ENCODE data around the gene PPFIA3. TPM values are rescaled to one million over a fixed set of nuclear protein-coding genes. Genes with fewer than 3 reads are reported as not detected.

PPFIA3 gene
- total RNA-seq, 1 experiment from 2014 or later, result 19.1 TPM

DNA sequence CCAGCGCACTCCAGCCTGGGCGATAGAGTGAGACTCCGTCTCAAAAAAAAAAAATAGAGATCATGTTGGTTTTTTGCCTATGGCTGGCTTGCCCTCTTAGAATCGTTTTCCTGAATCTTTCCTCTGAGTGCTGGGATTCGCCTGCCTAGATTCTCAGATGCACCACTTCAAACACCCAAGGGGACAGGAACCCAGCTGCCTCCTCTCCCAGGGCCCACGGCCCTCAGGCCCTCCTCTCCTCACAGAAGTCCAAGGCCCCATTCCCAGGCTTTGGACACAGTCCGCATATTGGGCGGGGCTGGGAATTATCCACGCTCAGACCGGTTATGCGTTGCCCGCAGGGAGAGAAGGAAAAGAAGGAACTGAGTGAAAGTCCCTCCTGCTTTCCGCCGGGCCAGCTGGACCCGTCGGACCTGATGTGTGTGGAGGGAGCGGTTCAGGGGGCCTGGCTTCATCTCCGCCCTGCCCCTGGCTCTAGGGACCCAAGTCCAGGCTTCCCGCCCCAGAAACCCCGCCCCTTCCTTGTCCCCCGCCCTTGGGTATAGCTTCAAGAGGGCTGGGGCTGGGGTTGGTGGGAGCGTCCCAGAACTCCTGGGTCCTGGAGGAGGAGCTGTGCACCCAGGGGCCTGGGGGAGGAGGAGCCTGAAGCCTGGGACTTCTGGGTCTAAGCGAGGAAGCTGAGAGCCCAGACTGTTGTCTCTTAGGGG lies 5.8 kb downstream of the PPFIA3 start:
- Histone ChIP-seq H3K23me2 (ENCODE audit: insufficient read length, low read depth, low read length, poor library complexity, severe bottlenecking) (peaks cover 8% of the 10 kb centered on the region), H3K4me2 (ENCODE audit: insufficient read depth, insufficient read length, low read length) (peak overlapping the region; percentile 42), H3K9ac (ENCODE audit: extremely low read depth, insufficient read length, low read length) (no peak overlapping the region), H3K27ac (ENCODE audit: insufficient read length, low read depth, low read length) (no peak overlapping the region), H3K27me3 (ENCODE audit: insufficient read depth, low read length) (peaks cover 9% of the 10 kb centered on the region; the same call in 1 of the 2 replicates), H2BK12ac (ENCODE audit: insufficient read length, low read depth, low read length) (no peak overlapping the region), H3K4me1 (ENCODE audit: insufficient read depth, low read length) (peaks cover 4% of the 10 kb centered on the region; the same call in 1 of the 2 replicates), H2BK5ac (ENCODE audit: insufficient read length, low read length) (no peak overlapping the region), H4K20me1 (ENCODE audit: control insufficient read depth, insufficient read depth, insufficient read length) (no peaks in the 10 kb centered on the region), H2BK15ac (ENCODE audit: low read depth, low read length) (no peak overlapping the region), H3K79me1 (ENCODE audit: insufficient read depth, low read depth, low read length, poor library complexity, severe bottlenecking) (no peaks in the 10 kb centered on the region), H2AK5ac (ENCODE audit: insufficient read length, low read length) (no peak overlapping the region), H3K56ac (ENCODE audit: insufficient read length, low read depth, low read length) (no peak overlapping the region), H3K9me3 (ENCODE audit: control insufficient read depth, low read depth, low read length) (no peaks in the 10 kb centered on the region), H2BK20ac (ENCODE audit: low read depth, low read length, poor library complexity, severe bottlenecking) (no peak overlapping the region), H3K14ac (ENCODE audit: insufficient read depth, low read length) (no peak overlapping the region), H3K18ac (ENCODE audit: insufficient read length, low read depth, low read length) (no peak overlapping the region), H4K5ac (ENCODE audit: insufficient read length, low read depth, low read length) (no peak overlapping the region), H3K23ac (ENCODE audit: insufficient read length, low read depth, low read length) (no peak overlapping the region), H4K8ac (replicated peaks; ENCODE audit: insufficient read length, low read depth, low read length) (no peak overlapping the region), H2AFZ (ENCODE audit: low read length) (no peak overlapping the region), H2BK120ac (ENCODE audit: low read depth, low read length, poor library complexity, severe bottlenecking) (no peak overlapping the region), H3K4ac (ENCODE audit: low read depth, low read length) (no peak overlapping the region), H3T11ph (ENCODE audit: low read length) (no peak overlapping the region), H4K91ac (ENCODE audit: insufficient read length, low read depth, low read length) (no peak overlapping the region), H3K79me2 (ENCODE audit: insufficient read depth, low read length) (no peaks in the 10 kb centered on the region)
- Mint-ChIP-seq H3K4me3 (peak overlapping the region; percentile 34 to 56; a peak in 4 of 5 replicates), H3K36me3 (ENCODE audit: insufficient read depth in 1 of 3, low read depth in 3 of 3) (peaks cover 3 to 4% (median 4%) of the 10 kb centered on the region in 3 experiments; a peak in 3 of 7 replicates), H3K27ac (peak overlapping the region in 1 of 3 experiments; percentile 77; a peak in 1 of 7 replicates), H3K27me3 (ENCODE audit: low read depth) (peaks cover 30% of the 10 kb centered on the region), H3K9me3 (no peaks in the 10 kb centered on the region; a peak in 1 of 5 replicates), H3K4me1 (peaks cover 25 to 37% of the 10 kb centered on the region in 2 experiments)
- peak; percentile 82 for DNase-seq
- no CpG with 5 or more reads among the region's 23 CpGs for WGBS (ENCODE audit: extremely low coverage, insufficient read length, low lambda C conversion rate)
- TF ChIP-seq CTCF (conservative IDR thresholded peaks at IDR 0.05), result no peak
